ENCODE measurements around the gene VSIG4. TPM values are rescaled to one million over a fixed set of nuclear protein-coding genes. Genes with fewer than 3 reads are reported as not detected.

The VSIG4 gene
- polyA plus RNA-seq, 3 donors = 4.4 to 8.1 (median 6.7) TPM

DNA sequence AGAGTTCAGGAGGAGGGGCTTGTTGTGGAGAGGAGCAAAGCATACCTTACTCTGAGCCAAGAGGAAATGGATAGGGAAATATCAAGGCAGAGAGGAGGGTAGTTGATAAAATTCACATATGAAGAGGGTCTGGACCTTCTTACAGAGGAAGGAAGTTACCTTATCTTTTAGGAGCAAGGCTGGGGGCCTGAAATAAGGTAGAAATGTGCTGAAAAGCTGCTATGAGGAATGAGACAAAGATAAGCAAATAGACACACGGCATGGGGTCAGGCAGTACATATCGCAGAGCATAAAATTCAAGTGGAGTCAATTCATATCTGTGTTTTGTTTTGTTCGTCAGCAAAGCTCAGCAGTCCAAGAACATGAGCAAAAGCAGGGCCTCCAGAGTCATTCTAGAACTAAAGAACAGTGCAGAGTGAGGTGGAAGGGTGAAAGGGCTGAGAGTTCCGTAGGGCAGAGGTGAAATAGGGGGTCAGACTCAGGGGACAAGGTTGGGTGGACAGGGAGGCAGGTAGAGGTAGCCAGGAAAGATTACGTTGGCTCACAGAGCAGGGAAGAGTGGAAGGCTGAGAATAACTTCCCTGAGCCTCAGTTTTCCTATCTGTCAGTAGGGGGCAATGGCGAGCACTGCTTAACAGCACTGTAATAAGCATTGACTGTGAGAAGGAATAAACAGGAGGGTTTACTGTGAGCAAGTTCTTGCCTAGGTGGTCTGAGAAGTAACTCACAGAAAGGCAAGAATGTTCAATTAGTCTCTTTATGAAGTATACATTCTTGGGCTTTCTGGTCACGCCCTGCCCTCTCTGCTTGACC, 9.2 kb downstream of the VSIG4 start:
- no peak for DNase-seq (ENCODE audit: extremely low read depth in 1 of 11, low read depth in 9 of 11, low spot score in 4 of 11)

- DNase-seq (ENCODE audit: extremely low read depth in 1 of 11, low read depth in 9 of 11, low spot score in 4 of 11) = no peak
Measured at GRCh38 chrX:66028936-66029335, 10.9 kb downstream of the VSIG4 start.

GRCh38 chrX:66024570-66024969, 15.3 kb downstream of the VSIG4 start:
- no peak for DNase-seq (ENCODE audit: extremely low read depth in 1 of 11, low read depth in 9 of 11, low spot score in 4 of 11)

DNA sequence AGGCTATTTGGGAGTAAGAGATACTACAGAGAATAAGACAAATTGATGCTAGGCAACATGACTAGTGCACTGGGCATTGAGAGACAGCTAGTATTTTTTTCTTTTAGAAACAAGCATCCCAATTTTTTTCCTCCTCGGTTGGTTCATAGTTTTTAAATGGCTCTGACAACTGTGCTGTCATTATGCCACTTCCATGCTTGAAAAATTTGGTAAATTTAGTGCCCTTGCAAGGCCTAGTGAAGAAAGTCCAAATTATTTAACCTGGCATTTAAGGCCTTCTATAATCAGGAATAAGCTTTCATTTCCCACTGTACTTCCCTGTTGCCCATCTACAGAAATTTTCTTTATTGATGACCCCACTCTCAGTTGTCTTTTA, 15.8 kb downstream of the VSIG4 start:
- DNase-seq (ENCODE audit: extremely low read depth in 1 of 11, low read depth in 9 of 11, low spot score in 4 of 11) = no peak

- no peak for DNase-seq (ENCODE audit: extremely low read depth in 1 of 11, low read depth in 9 of 11, low spot score in 4 of 11)
Measured at GRCh38 chrX:66023385-66024091, 16.3 kb downstream of the VSIG4 start.

- no peak for DNase-seq (ENCODE audit: extremely low read depth in 1 of 11, low read depth in 9 of 11, low spot score in 4 of 11)
Measured at GRCh38 chrX:66022632-66023384, 17.1 kb downstream of the VSIG4 start.

- no peak for DNase-seq (ENCODE audit: extremely low read depth in 1 of 11, low read depth in 9 of 11, low spot score in 4 of 11)
Measured at GRCh38 chrX:66021765-66022631, 17.9 kb downstream of the VSIG4 start.

DNA sequence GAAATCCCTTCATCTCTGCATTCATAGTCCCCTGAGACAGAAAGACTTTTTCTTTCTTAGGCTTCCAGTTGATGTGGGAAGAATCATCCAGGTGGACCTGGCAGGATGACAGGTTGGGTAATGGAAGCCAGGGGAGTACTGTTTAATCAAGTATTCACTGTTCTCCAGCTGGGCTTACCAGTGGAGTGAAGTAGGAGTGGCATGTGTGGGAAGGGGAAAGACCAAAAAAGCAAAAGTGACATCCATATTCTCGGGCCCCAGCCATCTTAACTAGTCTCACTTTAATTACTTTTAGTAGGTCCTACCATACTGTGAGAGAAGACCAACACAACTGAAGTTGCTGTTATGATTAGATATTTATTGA, 18.5 kb downstream of the VSIG4 start:
- DNase-seq (ENCODE audit: extremely low read depth in 1 of 11, low read depth in 9 of 11, low spot score in 4 of 11) = no peak

GRCh38 chrX:66020631-66021334, 19.1 kb downstream of the VSIG4 start:
- no peak for DNase-seq (ENCODE audit: extremely low read depth in 1 of 11, low read depth in 9 of 11, low spot score in 4 of 11)

GRCh38 chrX:66019974-66020373, 19.9 kb downstream of the VSIG4 start:
- DNase-seq (ENCODE audit: extremely low read depth in 1 of 11, low read depth in 9 of 11, low spot score in 4 of 11) = no peak

DNA sequence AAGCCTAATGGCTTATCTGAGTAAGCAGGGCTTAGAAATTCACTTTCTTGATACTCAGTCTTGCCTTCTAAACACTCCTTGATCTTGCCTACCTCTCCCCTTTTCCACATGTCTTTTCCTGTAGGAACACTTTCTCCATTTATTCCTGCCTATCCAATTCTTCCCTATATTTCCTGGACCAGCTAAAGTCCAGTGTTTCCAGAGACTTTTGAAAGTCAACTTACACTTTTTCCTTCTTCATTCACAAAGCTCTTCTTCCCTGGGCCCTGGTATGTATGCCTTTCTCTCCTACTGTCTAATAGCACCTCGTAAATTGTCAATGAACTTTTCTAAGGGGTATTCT, 20.6 kb downstream of the VSIG4 start:
- DNase-seq (ENCODE audit: extremely low read depth in 1 of 11, low read depth in 9 of 11, low spot score in 4 of 11) = no peak

DNA sequence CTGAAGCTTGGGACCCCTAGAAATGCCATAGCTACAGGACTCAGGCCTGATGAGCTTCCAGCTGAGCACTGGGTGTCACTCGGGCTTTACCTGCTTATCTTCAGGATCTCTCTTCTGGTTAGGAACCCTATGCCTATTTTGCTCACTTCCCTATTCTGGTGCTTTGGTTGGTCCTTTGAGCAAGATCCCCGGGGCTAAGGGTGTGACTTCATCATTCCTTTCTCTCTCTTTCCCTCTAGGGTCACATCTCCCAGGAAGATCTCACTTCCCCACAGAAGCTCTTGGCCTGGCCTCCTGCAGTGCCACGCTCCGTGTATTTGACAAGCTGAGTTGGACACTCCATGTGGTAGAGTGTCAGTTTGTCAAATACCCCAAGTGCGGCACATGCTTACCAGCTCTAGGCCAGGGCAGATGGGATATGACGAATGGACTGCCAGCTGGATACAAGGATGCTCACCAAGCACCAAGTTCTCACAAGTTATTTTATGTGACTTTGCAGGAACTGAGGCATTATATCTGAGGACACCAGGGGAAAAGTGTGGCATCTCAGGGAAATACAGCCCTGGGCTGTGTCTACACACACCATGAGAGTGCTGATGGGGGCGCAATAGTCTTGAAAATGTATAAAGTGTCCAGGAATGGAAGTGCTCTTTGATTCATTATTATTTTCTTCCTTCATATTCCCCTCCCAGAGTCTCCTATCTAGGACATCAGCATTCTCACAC, 21.1 kb downstream of the VSIG4 start:
- no peak for DNase-seq (ENCODE audit: extremely low read depth in 1 of 11, low read depth in 9 of 11, low spot score in 4 of 11)

DNA sequence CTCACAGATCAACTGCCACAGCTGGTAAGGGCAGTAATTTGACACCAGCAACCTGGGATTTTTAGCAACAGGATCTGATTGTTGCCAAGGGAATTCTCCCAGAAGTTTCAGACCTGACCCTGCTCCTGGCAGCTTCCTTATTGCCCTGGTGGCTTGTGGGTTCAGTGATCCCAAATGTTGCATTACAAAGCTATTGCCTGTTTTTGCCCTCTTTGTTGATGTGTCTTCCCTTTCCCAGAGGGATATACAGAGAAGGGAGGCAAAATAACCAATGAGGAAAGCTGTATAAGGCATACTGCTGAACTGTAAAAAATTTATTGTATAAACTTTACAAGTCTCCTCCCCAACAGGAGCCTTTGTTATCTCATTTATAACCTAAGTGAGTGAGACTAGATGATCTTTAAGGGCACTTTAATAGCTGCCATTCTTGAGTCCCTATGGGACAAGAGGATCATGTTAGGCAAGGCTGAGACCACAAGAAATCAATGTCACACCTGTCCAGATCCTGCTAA, 22.2 kb downstream of the VSIG4 start:
- DNase-seq (ENCODE audit: extremely low read depth in 1 of 11, low read depth in 9 of 11, low spot score in 4 of 11) = peak in 1 of 11 donors; percentile 7

DNA sequence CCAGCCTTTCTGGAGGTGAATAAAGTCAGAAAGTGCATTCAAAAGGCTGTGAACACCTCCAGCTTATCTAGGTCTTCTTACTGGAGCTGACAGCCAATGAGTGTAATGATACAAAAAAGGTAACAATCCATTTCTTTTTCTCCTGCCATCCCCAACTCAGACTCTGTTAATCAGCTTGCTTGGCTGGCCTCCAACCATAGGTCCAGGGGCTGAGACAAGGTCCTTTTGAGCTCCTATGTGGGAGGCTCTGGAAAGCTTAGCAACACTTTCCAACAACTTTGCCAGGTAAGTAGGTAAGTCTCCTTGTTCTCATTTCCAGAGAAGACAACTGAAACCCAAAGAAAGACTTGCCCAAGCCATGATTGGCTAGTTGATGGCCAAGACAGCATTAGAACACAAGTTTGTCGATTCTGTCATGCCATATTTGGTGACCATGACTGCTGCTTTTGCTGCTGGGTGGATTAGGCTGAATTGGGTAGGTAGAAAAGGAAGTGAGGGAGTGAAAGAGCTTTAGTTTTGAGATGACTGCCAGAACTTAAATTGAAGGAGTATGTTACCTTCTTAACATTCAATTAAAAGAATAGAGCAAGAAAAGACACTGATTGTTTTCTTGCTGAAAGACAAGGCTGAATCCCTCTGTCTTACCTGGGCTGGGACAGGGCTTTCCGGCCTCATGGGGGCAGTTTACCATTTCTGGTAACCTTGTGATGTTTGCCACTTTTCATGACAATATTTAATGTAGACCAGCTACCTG, 22.8 kb downstream of the VSIG4 start:
- no peak for DNase-seq (ENCODE audit: extremely low read depth in 1 of 11, low read depth in 9 of 11, low spot score in 4 of 11)

DNA sequence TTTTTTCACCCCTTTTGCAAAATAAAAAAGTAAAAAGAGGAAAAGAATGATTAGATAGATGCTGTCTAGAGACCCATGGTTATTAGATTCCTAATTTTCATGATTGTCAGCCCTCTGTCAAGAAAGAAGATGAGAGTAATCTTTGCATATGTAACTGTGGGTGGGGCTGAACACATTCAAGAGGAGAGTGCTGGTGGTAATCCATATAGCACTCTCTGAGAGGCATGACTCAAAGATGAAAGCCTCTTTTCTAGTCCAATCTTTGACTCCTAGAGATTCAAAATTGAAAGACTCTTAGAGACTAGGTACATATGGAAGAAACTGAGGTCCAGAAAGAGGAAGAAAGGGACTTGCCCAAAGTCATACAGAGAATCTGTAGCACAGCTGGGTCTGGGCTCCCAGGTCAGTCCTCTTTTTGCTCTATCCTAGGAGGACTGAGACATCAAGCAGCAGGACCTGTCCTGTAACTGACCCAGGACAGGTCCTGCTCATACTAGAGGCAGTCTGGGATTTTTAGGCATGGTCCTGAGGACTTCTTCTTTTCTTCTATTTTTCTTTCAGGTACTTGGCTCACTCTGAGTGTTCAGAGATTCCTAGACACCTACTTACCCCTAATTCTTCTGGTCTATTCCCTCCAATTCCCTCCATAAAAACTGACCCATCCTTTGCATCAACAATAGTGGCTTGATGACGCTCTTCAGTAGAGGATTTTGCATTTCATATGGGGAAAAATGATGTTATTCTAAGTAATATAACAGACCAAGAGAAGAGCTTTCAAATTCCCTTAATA, 23.8 kb downstream of the VSIG4 start:
- no peak for DNase-seq (ENCODE audit: extremely low read depth in 1 of 11, low read depth in 9 of 11, low spot score in 4 of 11)

- no peak for DNase-seq (ENCODE audit: extremely low read depth in 1 of 11, low read depth in 9 of 11, low spot score in 4 of 11)
Measured at GRCh38 chrX:66015152-66015831, 24.6 kb downstream of the VSIG4 start.
